ENCODE data around the gene ALDH3A1. TPM values are rescaled to one million over a fixed set of nuclear protein-coding genes. Genes with fewer than 3 reads are reported as not detected.

The ALDH3A1 gene
- total and polyA plus RNA-seq, 2 experiments from 2014 or later, result 0.17 to 0.21 TPM

- TF ChIP-seq ZNF462 (CRISPR knock-in tag; IDR thresholded peaks at IDR 0.05), result no peak
- TF ChIP-seq JUNB (IDR thresholded peaks at IDR 0.05; ENCODE audit: unreplicated experiment), result no peak
- TF ChIP-seq CREB1 (CRISPR knock-in tag; IDR thresholded peaks at IDR 0.05; ENCODE audit: low read depth), result no peak
- no peak for TF ChIP-seq ETS1 (IDR thresholded peaks at IDR 0.05)
- TF ChIP-seq STAT1 (IDR thresholded peaks at IDR 0.05; ENCODE audit: unreplicated experiment), result no peak
- no peak for TF ChIP-seq CTCF (conservative IDR thresholded peaks at IDR 0.05; ENCODE audit: low read depth in 2 of 2)
Observed at GRCh38 chr17:19769946-19770652, 22.0 kb upstream of the ALDH3A1 start (continued).
